ENCODE measurements around the gene SNX24. TPM values are rescaled to one million over a fixed set of nuclear protein-coding genes. Genes with fewer than 3 reads are reported as not detected.
A peak's percentile ranks its signal among the peaks of the same experiment; 100 is the strongest.

The SNX24 gene, protein sequence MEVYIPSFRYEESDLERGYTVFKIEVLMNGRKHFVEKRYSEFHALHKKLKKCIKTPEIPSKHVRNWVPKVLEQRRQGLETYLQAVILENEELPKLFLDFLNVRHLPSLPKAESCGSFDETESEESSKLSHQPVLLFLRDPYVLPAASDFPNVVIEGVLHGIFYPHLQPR
- 10 to 100 TPM; 10.7 to 29.9 (median 16.1) TPM for total RNA-seq

DNA sequence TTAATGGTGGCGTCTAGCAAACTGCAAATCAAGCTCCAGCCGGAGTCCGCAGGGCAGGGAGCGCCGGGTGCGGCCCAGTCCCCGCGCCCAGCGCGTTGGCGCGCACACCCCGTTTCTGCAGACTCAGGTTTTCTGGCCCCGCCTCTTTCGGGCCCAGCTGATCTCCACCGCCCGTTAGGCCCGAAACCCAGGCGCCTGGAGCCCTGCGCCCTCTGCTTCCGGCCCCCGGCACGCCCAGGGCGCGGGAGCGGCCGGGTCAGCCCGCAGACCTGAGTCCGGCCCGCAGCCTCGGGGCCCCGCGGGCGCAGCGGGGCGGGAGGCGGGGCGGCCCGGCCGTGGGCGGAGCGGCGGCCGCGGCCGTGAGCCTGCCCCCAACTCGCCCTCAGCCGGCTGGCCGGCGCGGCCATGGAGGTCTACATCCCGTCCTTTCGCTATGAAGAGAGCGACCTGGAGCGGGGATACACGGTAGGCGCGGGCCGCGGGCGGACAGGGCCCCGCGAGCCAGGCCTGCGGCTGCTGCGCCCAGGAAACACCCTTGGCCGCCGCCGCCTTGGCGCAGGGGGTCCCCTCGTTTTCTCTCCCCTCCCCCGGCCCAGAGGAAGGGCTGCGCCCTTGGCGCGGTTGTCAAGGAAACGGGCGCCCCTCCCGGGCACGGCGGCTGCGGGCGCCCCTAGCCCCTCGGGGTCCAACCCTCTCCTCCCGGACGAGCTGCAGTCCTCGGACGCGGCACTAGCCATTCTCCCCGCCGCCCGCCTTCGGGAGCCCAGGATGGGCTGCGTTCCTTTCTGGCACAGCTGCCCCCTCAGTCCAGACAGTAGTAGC is at the start of gene SNX24:
TSS of gene SNX24 (plus strand) at position 385 of the 822 bp plus-strand sequence. CDS start at position 406, 21 bp downstream.
- 1 to 3% methylated on average over 5 to 49 of the region's 92 CpGs for WGBS, 2 donors (ENCODE audit: low coverage in 1 of 2)
- no peaks in the 10 kb centered on the region for H3K27me3 ChIP-seq
- intact Hi-C loops (cut with DNase I; ENCODE audit: low total_unique reads) (no loop called here), in situ Hi-C loops (cut with MboI; ENCODE audit: low pct_ligation_motif_present in 1 of 4, low pct_unique_long_range_greater_than_20kb in 1 of 4, low sequenced_read_pairs in 3 of 4) (no loop called here)
- H3K27ac ChIP-seq: peak within 1 kb of the TSS; percentile 91 to 97 (median 96)
- H3K9me3 ChIP-seq: no peaks in the 10 kb centered on the region
- TF ChIP-seq, protein P1, sequence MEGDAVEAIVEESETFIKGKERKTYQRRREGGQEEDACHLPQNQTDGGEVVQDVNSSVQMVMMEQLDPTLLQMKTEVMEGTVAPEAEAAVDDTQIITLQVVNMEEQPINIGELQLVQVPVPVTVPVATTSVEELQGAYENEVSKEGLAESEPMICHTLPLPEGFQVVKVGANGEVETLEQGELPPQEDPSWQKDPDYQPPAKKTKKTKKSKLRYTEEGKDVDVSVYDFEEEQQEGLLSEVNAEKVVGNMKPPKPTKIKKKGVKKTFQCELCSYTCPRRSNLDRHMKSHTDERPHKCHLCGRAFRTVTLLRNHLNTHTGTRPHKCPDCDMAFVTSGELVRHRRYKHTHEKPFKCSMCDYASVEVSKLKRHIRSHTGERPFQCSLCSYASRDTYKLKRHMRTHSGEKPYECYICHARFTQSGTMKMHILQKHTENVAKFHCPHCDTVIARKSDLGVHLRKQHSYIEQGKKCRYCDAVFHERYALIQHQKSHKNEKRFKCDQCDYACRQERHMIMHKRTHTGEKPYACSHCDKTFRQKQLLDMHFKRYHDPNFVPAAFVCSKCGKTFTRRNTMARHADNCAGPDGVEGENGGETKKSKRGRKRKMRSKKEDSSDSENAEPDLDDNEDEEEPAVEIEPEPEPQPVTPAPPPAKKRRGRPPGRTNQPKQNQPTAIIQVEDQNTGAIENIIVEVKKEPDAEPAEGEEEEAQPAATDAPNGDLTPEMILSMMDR (IDR thresholded peaks at IDR 0.05): no peak
- TF ChIP-seq POLR2AphosphoS5 (IDR thresholded peaks at IDR 0.05) (peak; percentile 39 to 57 (median 56)), POLR2A (IDR thresholded peaks at IDR 0.05) (peak; percentile 69)
- H3K4me3 ChIP-seq: peak within 1 kb of the TSS; percentile 73 to 99 (median 92)
- H3K36me3 ChIP-seq: no peaks in the 10 kb centered on the region
- peak; percentile 91 for DNase-seq
- peaks cover 0 to 34% (median 15%) of the 10 kb centered on the region in 4 donors for H3K4me1 ChIP-seq

GRCh38 chr5:122805481-122805880 is 39.9 kb upstream of the SNX24 start:
- no peaks in the 10 kb centered on the region for H3K9me3 ChIP-seq
- TF ChIP-seq EP300 (IDR thresholded peaks at IDR 0.05; ENCODE audit: low read depth) (no peak), POLR2AphosphoS5 (IDR thresholded peaks at IDR 0.05) (no peak), POLR2A (IDR thresholded peaks at IDR 0.05) (no peak)
- TF ChIP-seq, protein P1 (IDR thresholded peaks at IDR 0.05): no peak
- no peaks in the 10 kb centered on the region for H3K27me3 ChIP-seq
- in situ Hi-C loops (cut with MboI; ENCODE audit: low pct_ligation_motif_present in 1 of 4, low pct_unique_long_range_greater_than_20kb in 1 of 4, low sequenced_read_pairs in 3 of 4): no loop called here
- peaks cover 0 to 52% (median 12%) of the 10 kb centered on the region in 4 donors for H3K36me3 ChIP-seq
- DNase-seq: no peak
- no peak overlapping the region for H3K27ac ChIP-seq
- intact Hi-C loops (cut with DNase I; ENCODE audit: low total_unique reads): no loop called here
- H3K4me3 ChIP-seq: no peak overlapping the region
- no peaks in the 10 kb centered on the region for H3K4me1 ChIP-seq
- 83 to 97% methylated on average over 1 to 2 of the region's 2 CpGs for WGBS, 2 donors (ENCODE audit: low coverage in 1 of 2)

- Histone ChIP-seq H3K27ac (no peak overlapping the region), H3K27me3 (no peaks in the 10 kb centered on the region), H3K9me3 (no peaks in the 10 kb centered on the region), H3K4me3 (no peak overlapping the region), H3K36me3 (peaks cover 0 to 23% (median 6%) of the 10 kb centered on the region in 4 donors), H3K4me1 (no peaks in the 10 kb centered on the region)
- in situ Hi-C loops (cut with MboI; ENCODE audit: low pct_ligation_motif_present in 1 of 4, low pct_unique_long_range_greater_than_20kb in 1 of 4, low sequenced_read_pairs in 3 of 4) (no loop called here), intact Hi-C loops (cut with DNase I; ENCODE audit: low total_unique reads) (no loop called here)
- WGBS, 2 donors (ENCODE audit: low coverage in 1 of 2): 85 to 90% methylated on average over 2 of the region's 2 CpGs
- DNase-seq: no peak
- TF ChIP-seq EP300 (IDR thresholded peaks at IDR 0.05; ENCODE audit: low read depth) (no peak), POLR2AphosphoS5 (IDR thresholded peaks at IDR 0.05) (no peak), POLR2A (IDR thresholded peaks at IDR 0.05) (no peak)
- TF ChIP-seq, protein P1 (IDR thresholded peaks at IDR 0.05): no peak
Observed at GRCh38 chr5:122810405-122810804, 35.0 kb upstream of the SNX24 start.

GRCh38 chr5:122815218-122815767 is 30.1 kb upstream of the SNX24 start:
- H3K9me3 ChIP-seq: no peaks in the 10 kb centered on the region
- no peak for TF ChIP-seq POLR2A (IDR thresholded peaks at IDR 0.05)
- in situ Hi-C loops (cut with MboI; ENCODE audit: low pct_ligation_motif_present in 1 of 4, low pct_unique_long_range_greater_than_20kb in 1 of 4, low sequenced_read_pairs in 3 of 4): no loop called here
- H3K4me3 ChIP-seq: no peak overlapping the region
- DNase-seq: no peak
- H3K27me3 ChIP-seq: no peaks in the 10 kb centered on the region
- H3K4me1 ChIP-seq: no peaks in the 10 kb centered on the region
- H3K36me3 ChIP-seq: peaks cover 0 to 35% (median 2%) of the 10 kb centered on the region in 4 donors
- H3K27ac ChIP-seq: no peak overlapping the region
- 97 to 98% methylated on average over 3 of the region's 3 CpGs for WGBS, 2 donors (ENCODE audit: low coverage in 1 of 2)
- intact Hi-C loops (cut with DNase I; ENCODE audit: low total_unique reads): no loop called here
